ENCODE data around the gene MAG.

DNA sequence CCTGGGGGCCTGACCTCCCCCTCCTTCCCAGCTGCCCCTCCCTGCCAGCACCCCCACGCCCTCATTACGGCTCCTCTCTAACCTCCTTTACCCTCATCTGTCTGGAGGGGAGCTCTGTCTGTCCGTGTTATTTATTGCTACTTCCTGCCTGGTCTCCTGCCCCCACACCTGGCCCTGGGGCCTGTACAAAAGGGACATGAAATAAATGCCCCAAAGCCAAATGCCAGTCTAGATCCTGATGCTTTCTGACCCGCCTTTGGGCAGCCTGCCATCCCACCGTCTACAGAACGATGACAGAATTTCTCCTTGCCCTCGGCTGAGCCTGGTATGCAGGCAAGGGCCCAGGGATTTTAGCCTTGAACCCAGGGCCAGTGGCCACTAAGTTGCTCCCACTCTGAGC lies 21.6 kb downstream of the MAG start:
- TF ChIP-seq POLR2A (IDR thresholded peaks at IDR 0.05) (no peak), POLR2AphosphoS5 (IDR thresholded peaks at IDR 0.05) (no peak)
- TF ChIP-seq, protein P1, sequence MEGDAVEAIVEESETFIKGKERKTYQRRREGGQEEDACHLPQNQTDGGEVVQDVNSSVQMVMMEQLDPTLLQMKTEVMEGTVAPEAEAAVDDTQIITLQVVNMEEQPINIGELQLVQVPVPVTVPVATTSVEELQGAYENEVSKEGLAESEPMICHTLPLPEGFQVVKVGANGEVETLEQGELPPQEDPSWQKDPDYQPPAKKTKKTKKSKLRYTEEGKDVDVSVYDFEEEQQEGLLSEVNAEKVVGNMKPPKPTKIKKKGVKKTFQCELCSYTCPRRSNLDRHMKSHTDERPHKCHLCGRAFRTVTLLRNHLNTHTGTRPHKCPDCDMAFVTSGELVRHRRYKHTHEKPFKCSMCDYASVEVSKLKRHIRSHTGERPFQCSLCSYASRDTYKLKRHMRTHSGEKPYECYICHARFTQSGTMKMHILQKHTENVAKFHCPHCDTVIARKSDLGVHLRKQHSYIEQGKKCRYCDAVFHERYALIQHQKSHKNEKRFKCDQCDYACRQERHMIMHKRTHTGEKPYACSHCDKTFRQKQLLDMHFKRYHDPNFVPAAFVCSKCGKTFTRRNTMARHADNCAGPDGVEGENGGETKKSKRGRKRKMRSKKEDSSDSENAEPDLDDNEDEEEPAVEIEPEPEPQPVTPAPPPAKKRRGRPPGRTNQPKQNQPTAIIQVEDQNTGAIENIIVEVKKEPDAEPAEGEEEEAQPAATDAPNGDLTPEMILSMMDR (IDR thresholded peaks at IDR 0.05) = no peak

All from sigmoid colon (tissue), 4 donors.